Mesenchymal stem cell (in vitro differentiated cells and primary cell): ENCODE measurements around the gene MTMR2.

ENCODE experiments used
- DNase-seq: peaks from one replicate; pipeline ENCODE4 v3.0.0-alpha.2; 2013
- H2AFZ ChIP-seq: one replicate; pipeline ENCODE4 v1.6.1; 2013; ENCODE audit warnings: low read depth, mild to moderate bottlenecking, control low read depth, inconsistent platforms, low read length, moderate library complexity
- H2AK5ac ChIP-seq: 2 replicates; pipeline ENCODE4 v1.6.1; 2013; ENCODE audit warnings: low read length, moderate library complexity, mild to moderate bottlenecking, inconsistent platforms; ENCODE audit not compliant: severe bottlenecking
- H2BK120ac ChIP-seq: one replicate; pipeline ENCODE4 v1.6.1; 2013; ENCODE audit warnings: low read depth, mild to moderate bottlenecking, inconsistent platforms, low read length, moderate library complexity
- H2BK12ac ChIP-seq, 2 experiments: one replicate each; pipeline ENCODE4 v1.6.1; 2013; ENCODE audit warnings: inconsistent platforms in 2 of 2, low read length in 2 of 2, mild to moderate bottlenecking in 2 of 2, moderate library complexity in 2 of 2, control low read depth in 1 of 2
- H2BK15ac ChIP-seq: one replicate; pipeline ENCODE4 v1.6.1; 2013; ENCODE audit warnings: mild to moderate bottlenecking, low read depth, inconsistent platforms; ENCODE audit not compliant: poor library complexity, severe bottlenecking
- H2BK5ac ChIP-seq: 2 replicates; pipeline ENCODE4 v1.6.1; 2013; ENCODE audit warnings: low read depth, mild to moderate bottlenecking, low read length, control low read depth, inconsistent platforms; ENCODE audit not compliant: poor library complexity, severe bottlenecking
- H3K14ac ChIP-seq, 2 experiments: one replicate each; pipeline ENCODE4 v1.6.1; 2013; ENCODE audit warnings: inconsistent platforms in 2 of 2, low read length in 2 of 2, control low read depth in 1 of 2, mild to moderate bottlenecking in 1 of 2, moderate library complexity in 1 of 2
- H3K18ac ChIP-seq, 2 experiments: one replicate each; pipeline ENCODE4 v1.6.1; 2013; ENCODE audit warnings: inconsistent platforms in 2 of 2, low read length in 2 of 2, control low read depth in 1 of 2, low read depth in 1 of 2, mild to moderate bottlenecking in 1 of 2
- H3K23ac ChIP-seq, 2 experiments: one replicate each; pipeline ENCODE4 v1.6.1; 2013; ENCODE audit warnings: inconsistent platforms in 2 of 2, low read length in 2 of 2, mild to moderate bottlenecking in 2 of 2, moderate library complexity in 2 of 2, control low read depth in 1 of 2
- H3K27ac ChIP-seq: 2 replicates; pipeline ENCODE4 v1.5.1; 2013; ENCODE audit warnings: mild to moderate bottlenecking, moderate library complexity, low read length, control low read depth, inconsistent platforms; ENCODE audit not compliant: poor library complexity, severe bottlenecking
- H3K27me3 ChIP-seq, 2 experiments: 2 replicates each; pipeline versions ENCODE4 v1.6.1 to v1.7.0; 2013; ENCODE audit warnings: low read length in 2 of 2, mild to moderate bottlenecking in 2 of 2, moderate library complexity in 2 of 2, control low read depth in 1 of 2, inconsistent platforms in 1 of 2; ENCODE audit not compliant: control insufficient read depth in 1 of 2, insufficient read depth in 1 of 2
- H3K36me3 ChIP-seq, 2 experiments: 2 replicates each; pipeline versions ENCODE4 v1.6.1 to v1.7.0; 2013; ENCODE audit warnings: low read length in 2 of 2, control low read depth in 1 of 2, inconsistent platforms in 1 of 2, low read depth in 1 of 2, mild to moderate bottlenecking in 1 of 2; ENCODE audit not compliant: insufficient read depth in 2 of 2, control insufficient read depth in 1 of 2
- H3K4ac ChIP-seq, 2 experiments: one replicate each; pipeline ENCODE4 v1.6.1; 2013; ENCODE audit warnings: inconsistent platforms in 2 of 2, low read length in 2 of 2, mild to moderate bottlenecking in 2 of 2, moderate library complexity in 2 of 2, control low read depth in 1 of 2, low read depth in 1 of 2
- H3K4me1 ChIP-seq: 2 replicates; pipeline ENCODE4 v1.6.1; 2013; ENCODE audit warnings: low read depth, low read length, control low read depth; ENCODE audit not compliant: control insufficient read depth, insufficient read depth
- H3K4me2 ChIP-seq: 2 replicates; pipeline ENCODE4 v1.6.1; 2013; ENCODE audit warnings: low read length, mild to moderate bottlenecking, inconsistent platforms; ENCODE audit not compliant: poor library complexity, severe bottlenecking
- H3K4me3 ChIP-seq, 2 experiments: 2 replicates each; pipeline versions ENCODE4 v1.5.1 to v1.7.0; 2013; ENCODE audit warnings: low read length in 2 of 2, mild to moderate bottlenecking in 2 of 2, control low read depth in 1 of 2, low read depth in 1 of 2; ENCODE audit not compliant: insufficient read depth in 1 of 2
- H3K79me1 ChIP-seq: replicated peaks from 2 replicates; pipeline ENCODE4 v1.6.1; 2013; ENCODE audit warnings: mild to moderate bottlenecking, control low read depth, low read length, inconsistent platforms; ENCODE audit not compliant: poor library complexity, severe bottlenecking
- H3K9ac ChIP-seq: 2 replicates; pipeline ENCODE4 v1.7.0; 2013; ENCODE audit warnings: mild to moderate bottlenecking, low read length, moderate library complexity
- H3K9me3 ChIP-seq: 2 replicates; pipeline ENCODE4 v1.7.0; 2013; ENCODE audit warnings: mild to moderate bottlenecking, low read length; ENCODE audit not compliant: control insufficient read depth
- H4K8ac ChIP-seq: one replicate; pipeline ENCODE4 v1.6.1; 2013; ENCODE audit warnings: inconsistent platforms, mild to moderate bottlenecking, low read length, moderate library complexity
- H4K91ac ChIP-seq: one replicate; pipeline ENCODE4 v1.6.1; 2013; ENCODE audit warnings: mild to moderate bottlenecking, low read length, inconsistent platforms
- WGBS: methylation state at CpG from one replicate; pipeline ENCODE4 v1.1.7; 2013; ENCODE audit warnings: mixed read lengths; 5-methylcytosine and 5-hydroxymethylcytosine counted together

Gene MTMR2

GRCh38 chr11:95888852-95889251 is 35.1 kb downstream of the MTMR2 start:
- Histone ChIP-seq H3K18ac (no peak overlapping the region), H3K9ac (no peak overlapping the region), H3K14ac (no peak overlapping the region), H3K23ac (no peak overlapping the region), H2BK120ac (no peak overlapping the region), H3K4me1 (peaks cover 4% of the 10 kb centered on the region), H3K27ac (no peak overlapping the region), H2BK15ac (no peak overlapping the region), H3K4me3 (no peak overlapping the region), H3K4ac (no peak overlapping the region), H4K91ac (no peak overlapping the region), H2AFZ (no peak overlapping the region), H2BK12ac (no peak overlapping the region), H3K79me1 (peaks cover 11% of the 10 kb centered on the region), H2BK5ac (no peak overlapping the region), H2AK5ac (no peak overlapping the region), H4K8ac (no peak overlapping the region), H3K4me2 (no peak overlapping the region), H3K36me3 (peaks cover 0 to 27% of the 10 kb centered on the region in 2 experiments), H3K9me3 (no peaks in the 10 kb centered on the region), H3K27me3 (no peaks in the 10 kb centered on the region)
- WGBS = 97% methylated on average over 4 of the region's 4 CpGs
- DNase-seq = no peak

DNA sequence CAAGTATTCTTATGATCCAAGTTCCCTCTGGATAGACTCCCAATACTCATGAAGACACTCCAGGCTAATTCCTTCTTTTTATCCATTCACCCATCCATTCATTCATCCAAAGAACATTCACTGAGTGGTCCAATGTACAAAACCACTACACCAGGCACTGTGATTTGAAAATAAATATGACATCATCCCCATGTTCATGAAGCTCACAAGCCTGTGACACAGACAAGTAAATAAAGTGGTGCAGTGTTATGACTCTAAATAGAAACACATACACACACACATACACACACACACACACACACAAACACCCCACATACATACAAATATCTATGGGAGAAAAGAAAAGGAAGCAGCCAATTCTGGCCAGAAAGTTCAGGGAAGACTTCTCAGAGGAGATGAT is 35.5 kb downstream of the MTMR2 start:
- H2BK15ac ChIP-seq = no peak overlapping the region
- no peak overlapping the region for H3K14ac ChIP-seq
- no peak overlapping the region for H2AK5ac ChIP-seq
- H3K4me3 ChIP-seq = no peak overlapping the region
- H3K79me1 ChIP-seq = peaks cover 10% of the 10 kb centered on the region
- H2BK12ac ChIP-seq = no peak overlapping the region
- H4K8ac ChIP-seq = no peak overlapping the region
- no peak overlapping the region for H3K18ac ChIP-seq
- H2BK120ac ChIP-seq = no peak overlapping the region
- H4K91ac ChIP-seq = no peak overlapping the region
- no peak overlapping the region for H3K23ac ChIP-seq
- no peak overlapping the region for H3K9ac ChIP-seq
- H2AFZ ChIP-seq = no peak overlapping the region
- H3K4me2 ChIP-seq = no peak overlapping the region
- no peak overlapping the region for H3K27ac ChIP-seq
- no peak overlapping the region for H3K4ac ChIP-seq
- no peaks in the 10 kb centered on the region for H3K27me3 ChIP-seq
- peak; percentile 60 for DNase-seq
- peaks cover 4% of the 10 kb centered on the region for H3K4me1 ChIP-seq
- H3K9me3 ChIP-seq = no peaks in the 10 kb centered on the region
- peaks cover 0 to 27% of the 10 kb centered on the region in 2 experiments for H3K36me3 ChIP-seq
- H2BK5ac ChIP-seq = no peak overlapping the region

DNA sequence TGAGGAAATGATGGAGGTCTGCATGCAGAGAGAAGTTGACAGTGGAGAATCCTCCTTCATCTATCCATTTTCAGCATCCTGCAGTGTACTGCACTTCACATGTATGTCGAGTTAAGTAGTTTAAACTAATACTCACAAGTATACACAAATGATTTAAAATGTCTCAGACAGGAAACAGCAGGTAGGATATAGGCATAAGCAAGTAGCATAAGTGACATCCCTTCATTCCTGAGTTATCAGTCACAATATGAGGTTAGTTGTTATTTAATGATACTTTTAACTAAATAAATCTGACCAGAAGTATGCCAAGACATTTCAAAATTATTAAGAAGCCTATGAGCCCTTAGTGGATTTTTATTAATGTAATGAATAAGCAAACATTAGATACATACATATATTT is 37.4 kb downstream of the MTMR2 start:
- Histone ChIP-seq H3K4me3 (no peak overlapping the region), H3K4me2 (no peak overlapping the region), H3K9ac (no peak overlapping the region), H3K79me1 (peaks cover 8% of the 10 kb centered on the region), H2BK5ac (no peak overlapping the region), H4K91ac (no peak overlapping the region), H3K4ac (no peak overlapping the region), H3K23ac (no peak overlapping the region), H3K27me3 (no peaks in the 10 kb centered on the region), H2BK120ac (no peak overlapping the region), H3K27ac (no peak overlapping the region), H2AFZ (no peak overlapping the region), H3K9me3 (no peaks in the 10 kb centered on the region), H3K14ac (no peak overlapping the region), H2BK15ac (no peak overlapping the region), H3K36me3 (peaks cover 0 to 33% of the 10 kb centered on the region in 2 experiments), H2BK12ac (no peak overlapping the region), H3K18ac (no peak overlapping the region), H2AK5ac (no peak overlapping the region), H3K4me1 (peaks cover 1% of the 10 kb centered on the region), H4K8ac (no peak overlapping the region)
- no CpG with 5 or more reads among the region's 1 CpG for WGBS
- DNase-seq = no peak

- H2BK120ac ChIP-seq = no peak overlapping the region
- H3K79me1 ChIP-seq = peaks cover 8% of the 10 kb centered on the region
- H3K4ac ChIP-seq = no peak overlapping the region
- H4K8ac ChIP-seq = no peak overlapping the region
- H3K23ac ChIP-seq = no peak overlapping the region
- no peaks in the 10 kb centered on the region for H3K4me1 ChIP-seq
- H3K14ac ChIP-seq = no peak overlapping the region
- no peak overlapping the region for H3K4me3 ChIP-seq
- no peak overlapping the region for H3K18ac ChIP-seq
- H3K9me3 ChIP-seq = no peaks in the 10 kb centered on the region
- H2AFZ ChIP-seq = no peak overlapping the region
- peaks cover 0 to 41% of the 10 kb centered on the region in 2 experiments for H3K36me3 ChIP-seq
- H3K9ac ChIP-seq = no peak overlapping the region
- no peaks in the 10 kb centered on the region for H3K27me3 ChIP-seq
- no peak overlapping the region for H2AK5ac ChIP-seq
- no peak overlapping the region for H2BK15ac ChIP-seq
- H2BK12ac ChIP-seq = no peak overlapping the region
- no peak overlapping the region for H3K4me2 ChIP-seq
- H4K91ac ChIP-seq = no peak overlapping the region
- no peak overlapping the region for H3K27ac ChIP-seq
- no peak for DNase-seq
- 94% methylated on average over 2 of the region's 2 CpGs for whole genome bisulfite sequencing
- no peak overlapping the region for H2BK5ac ChIP-seq
Measured at GRCh38 chr11:95884802-95885201, 39.1 kb downstream of the MTMR2 start.
